ENCODE data around the gene EXOC2.
"Not testable (repeated sequence)": the region's sequence is repeated elsewhere in the genome, so short reads cannot be mapped to it uniquely, and the experiment has no call there.

EXOC2 gene

DNA sequence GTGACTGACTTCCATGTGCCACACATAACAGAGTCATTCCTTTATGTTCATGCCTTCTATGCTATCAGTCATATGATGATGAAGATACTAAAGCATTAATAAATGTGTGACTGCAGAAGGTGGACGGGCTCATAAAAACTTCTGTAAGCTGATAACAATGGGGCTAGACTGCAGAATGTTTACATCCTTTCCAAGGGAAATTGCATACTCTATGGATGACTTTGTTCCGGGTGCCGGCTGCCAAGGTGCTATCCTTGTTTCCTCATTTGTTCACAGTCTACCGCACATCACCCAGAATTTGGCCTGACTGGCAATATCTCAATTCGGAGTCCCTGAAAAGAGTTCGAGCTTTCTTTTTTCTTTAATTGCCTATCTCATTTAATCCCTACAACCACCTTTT, 121.0 kb downstream of the EXOC2 start:
- Histone ChIP-seq H3K27me3 (ENCODE audit: control insufficient read depth, insufficient read depth, low read length) (no peaks in the 10 kb centered on the region), H3K4me3 (ENCODE audit: low read depth, low read length) (no peak overlapping the region), H3K9ac (ENCODE audit: low read length) (no peak overlapping the region), H3K27ac (ENCODE audit: low read depth, low read length) (no peak overlapping the region), H3K36me3 (ENCODE audit: control insufficient read depth, insufficient read depth, low read length) (peaks cover 51% of the 10 kb centered on the region), H3K9me3 (ENCODE audit: control insufficient read depth, insufficient read depth, low read depth, low read length) (peaks cover 19% of the 10 kb centered on the region), H3K4me1 (ENCODE audit: control insufficient read depth, insufficient read depth, low read length) (no peaks in the 10 kb centered on the region; the same call in 1 of the 2 replicates)

DNA sequence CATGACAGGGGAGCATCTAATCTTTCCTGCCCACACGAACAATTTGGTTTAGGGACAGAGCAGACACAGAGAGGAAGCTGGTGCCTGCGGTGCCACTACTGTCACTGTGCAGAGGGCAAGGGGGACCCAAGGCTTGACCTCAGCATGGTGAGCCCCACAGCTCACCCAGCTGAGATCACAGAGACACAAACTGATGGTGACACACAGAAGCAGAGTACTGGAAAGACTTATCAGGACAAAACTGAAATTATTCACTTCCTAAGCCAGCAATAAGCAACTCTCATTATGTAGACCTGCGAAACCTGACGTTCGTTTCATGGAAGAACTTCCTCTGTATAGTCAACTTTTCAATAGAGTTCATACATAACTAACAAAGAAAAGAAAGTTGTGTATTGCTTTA, 122.1 kb downstream of the EXOC2 start:
- H3K9ac ChIP-seq (ENCODE audit: low read length), result no peak overlapping the region
- no peak overlapping the region for H3K4me3 ChIP-seq (ENCODE audit: low read depth, low read length)
- H3K9me3 ChIP-seq (ENCODE audit: control insufficient read depth, insufficient read depth, low read depth, low read length), result peaks cover 13% of the 10 kb centered on the region
- no peak overlapping the region for H3K27ac ChIP-seq (ENCODE audit: low read depth, low read length)
- no peaks in the 10 kb centered on the region for H3K27me3 ChIP-seq (ENCODE audit: control insufficient read depth, insufficient read depth, low read length)
- no peaks in the 10 kb centered on the region; the same call in 1 of the 2 replicates for H3K4me1 ChIP-seq (ENCODE audit: control insufficient read depth, insufficient read depth, low read length)
- peaks cover 44% of the 10 kb centered on the region for H3K36me3 ChIP-seq (ENCODE audit: control insufficient read depth, insufficient read depth, low read length)

DNA sequence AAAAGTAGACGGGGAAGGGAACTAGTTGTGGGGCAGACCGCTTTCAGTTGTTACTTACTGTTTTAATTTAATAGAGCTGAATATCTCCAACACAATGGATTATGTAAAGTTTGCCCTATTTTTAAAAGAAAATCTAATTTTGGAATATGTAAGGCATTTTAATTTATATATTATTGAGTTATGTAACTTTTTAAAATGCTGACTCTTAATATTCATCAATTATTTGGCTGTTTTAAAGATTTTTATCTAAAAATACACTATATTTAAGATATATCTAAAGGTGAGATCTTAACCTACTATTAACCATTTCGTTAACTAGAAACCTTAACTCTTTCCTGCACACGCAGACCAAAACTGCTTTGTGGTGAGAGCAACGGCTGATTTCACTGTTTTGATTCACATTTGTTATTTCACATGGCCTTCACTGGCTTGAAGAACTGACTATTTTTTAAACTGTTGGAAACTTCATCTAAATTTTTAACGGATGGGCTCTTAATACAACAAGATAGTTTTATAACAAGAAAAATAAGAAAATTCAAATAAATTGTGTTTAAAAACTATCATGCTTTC, 123.9 kb downstream of the EXOC2 start:
- Histone ChIP-seq H3K27me3 (ENCODE audit: control insufficient read depth, insufficient read depth, low read length) (no peaks in the 10 kb centered on the region), H3K36me3 (ENCODE audit: control insufficient read depth, insufficient read depth, low read length) (peaks cover 39% of the 10 kb centered on the region), H3K27ac (ENCODE audit: low read depth, low read length) (no peak overlapping the region), H3K9ac (ENCODE audit: low read length) (no peak overlapping the region), H3K9me3 (ENCODE audit: control insufficient read depth, insufficient read depth, low read depth, low read length) (no peaks in the 10 kb centered on the region), H3K4me3 (ENCODE audit: low read depth, low read length) (no peak overlapping the region), H3K4me1 (ENCODE audit: control insufficient read depth, insufficient read depth, low read length) (no peaks in the 10 kb centered on the region; the same call in 1 of the 2 replicates)

DNA sequence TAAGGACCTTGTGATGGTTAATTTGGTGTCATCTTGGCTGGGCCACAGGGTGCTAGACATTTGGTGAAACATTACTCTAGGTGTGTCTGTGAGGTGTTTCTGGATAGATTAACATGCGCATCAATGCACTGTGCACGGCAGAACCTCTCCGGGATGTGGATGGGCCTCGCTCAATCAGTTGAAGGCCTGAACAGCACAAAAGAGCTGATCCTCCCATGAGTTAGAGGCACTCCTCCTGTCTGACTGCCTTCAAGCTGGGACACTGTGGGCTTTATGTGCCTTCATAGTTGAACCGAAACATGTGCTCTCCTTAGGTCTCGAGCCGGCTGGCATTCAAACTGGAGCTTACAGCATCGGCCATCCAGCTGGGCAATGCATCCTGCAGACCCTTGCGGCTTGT, 124.9 kb downstream of the EXOC2 start:
- Histone ChIP-seq H3K4me1 (ENCODE audit: control insufficient read depth, insufficient read depth, low read length) (no peaks in the 10 kb centered on the region; the same call in 1 of the 2 replicates), H3K9ac (ENCODE audit: low read length) (no peak overlapping the region), H3K9me3 (ENCODE audit: control insufficient read depth, insufficient read depth, low read depth, low read length) (no peaks in the 10 kb centered on the region), H3K36me3 (ENCODE audit: control insufficient read depth, insufficient read depth, low read length) (peaks cover 44% of the 10 kb centered on the region), H3K27me3 (ENCODE audit: control insufficient read depth, insufficient read depth, low read length) (no peaks in the 10 kb centered on the region), H3K4me3 (ENCODE audit: low read depth, low read length) (no peak overlapping the region), H3K27ac (ENCODE audit: low read depth, low read length) (no peak overlapping the region)

GRCh38 chr6:563863-564262, 129.1 kb downstream of the EXOC2 start:
- Histone ChIP-seq H3K9me3 (ENCODE audit: control insufficient read depth, insufficient read depth, low read depth, low read length) (no peaks in the 10 kb centered on the region), H3K27ac (ENCODE audit: low read depth, low read length) (no peak overlapping the region), H3K4me3 (ENCODE audit: low read depth, low read length) (no peak overlapping the region), H3K4me1 (ENCODE audit: control insufficient read depth, insufficient read depth, low read length) (no peaks in the 10 kb centered on the region; the same call in 1 of the 2 replicates), H3K36me3 (ENCODE audit: control insufficient read depth, insufficient read depth, low read length) (peaks cover 50% of the 10 kb centered on the region), H3K27me3 (ENCODE audit: control insufficient read depth, insufficient read depth, low read length) (no peaks in the 10 kb centered on the region), H3K9ac (ENCODE audit: low read length) (no peak overlapping the region)

DNA sequence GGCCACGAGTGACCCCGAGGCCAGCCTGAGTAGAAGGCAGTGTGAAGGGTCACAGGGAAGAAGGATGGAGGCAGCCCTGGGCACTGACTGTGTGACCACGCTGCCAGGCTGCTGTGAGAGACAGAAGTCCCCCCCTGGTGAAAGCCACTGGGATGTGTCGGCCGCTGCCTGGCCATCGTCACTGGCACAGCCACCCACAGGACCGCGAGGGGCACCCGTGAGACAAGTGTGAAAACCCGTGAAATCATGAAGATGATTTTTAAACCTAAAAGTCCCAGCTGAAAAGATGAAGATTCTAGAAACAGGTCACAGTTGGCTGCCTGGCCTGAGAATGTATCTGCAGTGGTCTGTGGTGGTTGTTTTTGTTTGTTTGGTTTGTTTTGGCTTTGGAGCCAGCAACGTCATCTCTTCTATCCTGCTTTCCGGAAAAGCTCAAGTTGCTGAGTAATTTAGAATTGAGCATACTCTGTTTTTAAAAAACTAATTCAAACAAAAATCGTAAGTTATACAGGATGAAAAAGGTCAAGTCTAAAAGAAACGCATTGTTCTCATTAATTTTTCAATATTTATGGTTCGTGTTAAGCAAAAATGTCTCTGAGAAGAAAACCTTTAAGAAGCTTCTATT, 130.8 kb downstream of the EXOC2 start:
- peaks cover 49% of the 10 kb centered on the region for H3K36me3 ChIP-seq (ENCODE audit: control insufficient read depth, insufficient read depth, low read length)
- no peak overlapping the region for H3K27ac ChIP-seq (ENCODE audit: low read depth, low read length)
- H3K27me3 ChIP-seq (ENCODE audit: control insufficient read depth, insufficient read depth, low read length), result no peaks in the 10 kb centered on the region
- H3K9ac ChIP-seq (ENCODE audit: low read length), result no peak overlapping the region
- no peak overlapping the region for H3K4me3 ChIP-seq (ENCODE audit: low read depth, low read length)
- no peaks in the 10 kb centered on the region; the same call in 1 of the 2 replicates for H3K4me1 ChIP-seq (ENCODE audit: control insufficient read depth, insufficient read depth, low read length)
- no peaks in the 10 kb centered on the region for H3K9me3 ChIP-seq (ENCODE audit: control insufficient read depth, insufficient read depth, low read depth, low read length)

DNA sequence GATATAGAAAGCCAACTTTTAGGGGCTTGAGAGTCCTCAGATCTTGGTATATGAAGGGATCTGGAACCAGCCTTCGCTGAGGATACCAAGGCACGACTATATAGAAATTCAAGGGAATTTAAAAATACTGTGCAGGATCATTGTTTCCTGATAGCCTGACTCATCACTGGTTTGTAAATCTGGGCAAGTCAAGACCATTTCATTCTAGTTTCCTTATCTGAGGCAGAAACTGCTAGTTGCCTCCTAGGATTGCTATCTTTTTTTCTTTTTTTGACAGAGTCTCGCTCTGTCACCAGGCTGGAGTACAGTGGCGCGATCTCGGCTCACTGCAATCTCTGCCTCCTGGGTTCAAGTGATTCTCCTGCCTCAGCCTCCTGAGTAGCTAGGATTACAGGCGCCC, 131.6 kb downstream of the EXOC2 start:
- H3K27me3 ChIP-seq (ENCODE audit: control insufficient read depth, insufficient read depth, low read length); H3K4me1 ChIP-seq (ENCODE audit: control insufficient read depth, insufficient read depth, low read length); H3K4me3 ChIP-seq (ENCODE audit: low read depth, low read length); H3K9me3 ChIP-seq (ENCODE audit: control insufficient read depth, insufficient read depth, low read depth, low read length); H3K9ac ChIP-seq (ENCODE audit: low read length); H3K27ac ChIP-seq (ENCODE audit: low read depth, low read length): not testable (repeated sequence)
- peaks cover 51% of the 10 kb centered on the region for H3K36me3 ChIP-seq (ENCODE audit: control insufficient read depth, insufficient read depth, low read length)

GRCh38 chr6:558959-559358, 134.0 kb downstream of the EXOC2 start:
- no peaks in the 10 kb centered on the region for H3K9me3 ChIP-seq (ENCODE audit: control insufficient read depth, insufficient read depth, low read depth, low read length)
- no peaks in the 10 kb centered on the region for H3K27me3 ChIP-seq (ENCODE audit: control insufficient read depth, insufficient read depth, low read length)
- H3K4me1 ChIP-seq (ENCODE audit: control insufficient read depth, insufficient read depth, low read length), result no peaks in the 10 kb centered on the region
- H3K9ac ChIP-seq (ENCODE audit: low read length), result no peak overlapping the region
- H3K4me3 ChIP-seq (ENCODE audit: low read depth, low read length), result no peak overlapping the region
- H3K36me3 ChIP-seq (ENCODE audit: control insufficient read depth, insufficient read depth, low read length), result peaks cover 60% of the 10 kb centered on the region
- no peak overlapping the region for H3K27ac ChIP-seq (ENCODE audit: low read depth, low read length)

DNA sequence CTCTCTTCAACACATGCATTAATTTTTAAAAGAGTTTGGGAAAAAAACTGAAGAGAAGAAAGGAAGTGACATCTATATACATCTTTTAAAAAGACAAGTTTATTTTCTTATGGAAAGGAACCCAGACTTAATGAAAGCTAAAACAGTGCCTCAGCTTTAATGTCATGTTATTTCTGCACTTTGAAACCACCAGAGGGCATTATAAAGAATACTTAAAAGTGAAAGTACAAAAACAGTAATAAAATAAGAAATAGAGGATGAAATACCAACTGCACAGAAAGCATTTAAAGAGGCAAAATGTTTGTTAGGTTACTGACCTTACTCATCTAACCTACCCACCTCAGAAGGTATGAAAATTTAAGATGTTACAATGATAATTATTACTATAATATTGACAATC, 134.8 kb downstream of the EXOC2 start:
- Histone ChIP-seq H3K36me3 (ENCODE audit: control insufficient read depth, insufficient read depth, low read length) (peaks cover 61% of the 10 kb centered on the region), H3K4me1 (ENCODE audit: control insufficient read depth, insufficient read depth, low read length) (no peaks in the 10 kb centered on the region), H3K27ac (ENCODE audit: low read depth, low read length) (no peak overlapping the region), H3K4me3 (ENCODE audit: low read depth, low read length) (no peak overlapping the region), H3K9ac (ENCODE audit: low read length) (no peak overlapping the region), H3K9me3 (ENCODE audit: control insufficient read depth, insufficient read depth, low read depth, low read length) (no peaks in the 10 kb centered on the region), H3K27me3 (ENCODE audit: control insufficient read depth, insufficient read depth, low read length) (no peaks in the 10 kb centered on the region)

GRCh38 chr6:551829-552350, 141.0 kb downstream of the EXOC2 start:
- Histone ChIP-seq H3K4me3 (ENCODE audit: low read depth, low read length) (no peak overlapping the region), H3K27me3 (ENCODE audit: control insufficient read depth, insufficient read depth, low read length) (no peaks in the 10 kb centered on the region), H3K4me1 (ENCODE audit: control insufficient read depth, insufficient read depth, low read length) (peaks cover 17% of the 10 kb centered on the region), H3K9me3 (ENCODE audit: control insufficient read depth, insufficient read depth, low read depth, low read length) (no peaks in the 10 kb centered on the region), H3K27ac (ENCODE audit: low read depth, low read length) (peak overlapping the region; percentile 11; the same call in 1 of the 2 replicates), H3K9ac (ENCODE audit: low read length) (peak overlapping the region; percentile 28), H3K36me3 (ENCODE audit: control insufficient read depth, insufficient read depth, low read length) (peaks cover 46% of the 10 kb centered on the region)

DNA sequence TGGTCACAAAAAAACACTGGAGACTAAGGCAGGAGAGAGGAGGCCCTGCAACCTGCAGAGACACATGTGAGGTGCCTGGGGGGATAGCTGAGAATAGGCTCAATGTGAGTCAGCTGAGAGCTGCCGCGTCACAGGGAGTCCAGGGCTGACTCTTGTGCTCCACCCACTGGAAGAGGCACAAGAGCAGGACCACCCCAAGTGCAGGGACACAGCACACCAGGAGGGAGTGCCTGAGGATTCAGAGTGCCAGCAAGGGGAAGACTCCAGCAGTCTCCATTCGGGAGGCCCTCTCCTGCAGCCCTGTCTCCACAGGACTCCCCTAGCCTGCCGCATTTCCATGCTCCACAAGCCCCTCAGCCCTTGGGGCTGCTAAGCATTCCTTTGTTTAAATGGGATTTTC, 141.5 kb downstream of the EXOC2 start:
- H3K4me1 ChIP-seq (ENCODE audit: control insufficient read depth, insufficient read depth, low read length), result peaks cover 17% of the 10 kb centered on the region
- no peak overlapping the region for H3K4me3 ChIP-seq (ENCODE audit: low read depth, low read length)
- H3K27ac ChIP-seq (ENCODE audit: low read depth, low read length), result peak overlapping the region; percentile 11; the same call in 1 of the 2 replicates
- H3K9me3 ChIP-seq (ENCODE audit: control insufficient read depth, insufficient read depth, low read depth, low read length), result no peaks in the 10 kb centered on the region
- H3K9ac ChIP-seq (ENCODE audit: low read length), result peak overlapping the region; percentile 28
- no peaks in the 10 kb centered on the region for H3K27me3 ChIP-seq (ENCODE audit: control insufficient read depth, insufficient read depth, low read length)
- H3K36me3 ChIP-seq (ENCODE audit: control insufficient read depth, insufficient read depth, low read length), result peaks cover 45% of the 10 kb centered on the region

All from HUES6 (cell line).